Thoracic aorta endothelial cell (primary cell): ENCODE measurements around the gene GPX7. TPM values are rescaled to one million over a fixed set of nuclear protein-coding genes. Genes with fewer than 3 reads are reported as not detected.

Experiments used
- total RNA-seq: library from RNA; depleted of rRNA; stranded (reverse); fragments of >200 nt; gene quantifications from 2 replicates; pipeline ENCODE4 v1.2.3, GENCODE V29; 2012

Gene GPX7
- total RNA-seq: 7.3 and 13.4 TPM in 2 replicates

DNA sequence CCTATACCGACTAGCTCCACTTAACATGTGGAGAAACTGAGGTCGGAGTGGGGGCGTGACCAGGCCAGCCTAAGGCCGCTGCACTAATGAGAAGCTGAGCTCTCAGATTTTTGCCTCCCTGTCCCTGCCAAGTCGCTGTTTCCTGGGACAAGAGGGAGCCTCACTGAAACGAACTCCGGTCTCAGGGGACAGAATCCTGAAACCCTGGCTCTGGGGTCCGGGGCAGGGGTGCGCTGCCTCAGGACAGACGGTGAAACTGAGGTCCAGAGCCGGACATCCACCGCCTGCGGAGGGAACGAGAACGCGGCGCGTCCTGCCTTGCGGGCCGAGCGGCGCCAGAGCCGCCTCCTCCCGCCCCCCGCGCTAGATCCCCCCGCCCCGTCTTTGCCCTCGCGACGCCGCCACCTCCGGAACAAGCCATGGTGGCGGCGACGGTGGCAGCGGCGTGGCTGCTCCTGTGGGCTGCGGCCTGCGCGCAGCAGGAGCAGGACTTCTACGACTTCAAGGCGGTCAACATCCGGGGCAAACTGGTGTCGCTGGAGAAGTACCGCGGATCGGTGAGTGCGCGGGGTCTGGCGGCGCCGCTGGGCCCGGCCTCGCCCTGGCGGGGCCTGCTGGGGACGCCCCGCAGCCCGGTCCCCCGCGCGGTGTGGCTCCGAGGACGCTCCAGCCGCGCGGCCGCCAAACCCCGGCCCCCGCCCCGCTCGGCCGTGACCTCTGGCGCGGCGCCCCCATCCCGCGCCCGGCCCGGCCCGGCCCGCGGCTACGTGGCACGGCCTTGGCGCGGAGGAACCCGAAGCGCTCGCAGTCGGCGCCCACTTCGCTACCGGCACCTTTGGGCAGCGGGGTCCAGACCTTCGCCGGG, at the start of gene GPX7:
TSS of gene GPX7 (plus strand) at position 381 of the 865 bp plus-strand sequence. CDS start at position 420, 39 bp downstream.

DNA sequence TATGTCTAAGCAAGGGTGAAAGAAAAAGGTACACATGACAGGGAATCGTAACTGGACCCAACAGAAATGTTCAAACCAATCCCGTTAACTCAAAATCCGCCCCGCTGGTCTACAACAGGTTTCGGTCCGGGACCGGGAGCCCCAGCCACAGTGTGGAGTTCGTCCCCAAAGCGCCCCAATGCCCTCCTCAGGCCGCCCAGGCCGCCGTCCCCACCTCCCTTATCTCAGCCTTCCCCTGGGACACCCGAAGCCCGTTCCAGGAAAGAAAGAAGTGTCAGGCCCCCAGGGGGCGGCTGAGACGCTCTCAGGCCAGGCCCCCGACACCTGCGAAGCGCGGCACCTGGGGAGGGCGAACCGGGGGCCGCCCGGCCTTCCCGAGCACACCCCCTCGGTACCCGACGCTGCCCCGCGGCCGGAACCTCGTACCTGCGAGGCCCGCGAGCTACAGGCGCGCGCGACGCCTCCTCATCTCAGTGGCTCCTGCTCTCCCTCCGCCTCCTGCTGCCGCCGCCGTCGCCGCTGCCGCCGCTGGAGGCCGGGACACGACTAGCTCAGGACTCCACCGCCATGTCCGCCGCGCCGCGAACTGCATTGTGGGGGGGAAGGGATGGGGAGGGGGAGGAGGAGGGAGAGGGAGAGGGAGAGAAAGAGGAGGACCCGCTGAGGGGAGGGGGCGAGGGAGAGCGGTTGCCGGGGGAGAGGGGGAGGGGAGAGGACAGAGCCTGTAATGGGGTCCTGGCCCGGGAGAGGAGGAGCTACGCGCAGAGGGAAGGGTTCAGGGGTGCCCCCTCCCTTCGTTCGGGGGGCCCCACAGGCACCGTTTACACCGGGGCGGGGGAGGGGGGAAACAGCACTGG, 49.4 kb upstream of the GPX7 start, which contains the start of gene TUT4:
TSS of gene TUT4 (minus strand) at position 588 of the 857 bp plus-strand sequence. CDS start 26,812 bp downstream, outside the sequence.

GRCh38 chr1:52632732-52633290, 30.6 kb downstream of the GPX7 start, which contains the start of gene SHISAL2A:
Gene SHISAL2A (plus strand): TSS chr1:52633168. CDS start chr1:52633494, 326 bp downstream.

Other genes with a start within 250 kb of the GPX7 start
- 22.8 and 23.0 TPM in 2 replicates for gene CC2D1B, start 236.2 kb upstream of the GPX7 start, total RNA-seq
- 14.5 and 19.2 TPM in 2 replicates for gene ORC1, start 197.9 kb upstream of the GPX7 start, total RNA-seq
- gene PRPF38A, start 197.8 kb upstream of the GPX7 start, total RNA-seq: 18.0 and 19.8 TPM in 2 replicates
- 46.7 and 47.1 TPM in 2 replicates for gene TUT4, start 49.3 kb upstream of the GPX7 start, total RNA-seq
- not detected in 2 replicates for gene SHISAL2A, start 30.8 kb downstream of the GPX7 start, total RNA-seq
- 20.5 and 22.8 TPM in 2 replicates for gene COA7, start 96.0 kb downstream of the GPX7 start, total RNA-seq
- gene ZYG11B, start 124.1 kb downstream of the GPX7 start, total RNA-seq: 43.6 and 54.8 TPM in 2 replicates
- gene ZYG11A, start 240.4 kb downstream of the GPX7 start, total RNA-seq: 1.1 and 1.2 TPM in 2 replicates